Ureter (tissue), 1 donor: Measurements from ENCODE around the gene BBOX1. TPM values are rescaled to one million over a fixed set of nuclear protein-coding genes. Genes with fewer than 3 reads are reported as not detected.

ENCODE experiments used
- total RNA-seq: library from RNA; stranded (reverse); gene quantifications from one replicate; pipeline ENCODE4 v1.2.4, GENCODE V29; 2023
- donor health status: DM: yes; HTN: yes; CAD: no.

The BBOX1 gene
- total RNA-seq, 1 donor from 2014 or later, result 0.73 TPM

Other genes starting within 250 kb of the BBOX1 start
- gene FIBIN, start 46.7 kb upstream of the BBOX1 start, total RNA-seq, result 6.1 TPM